NB4 (cell line): ENCODE measurements around the gene NKX2-1.

Experiments
- MYC ChIP-seq: IDR thresholded peaks from 2 replicates; pipeline ENCODE4 v1.6.1; 2011; ENCODE audit warnings: low read depth, low read length
- POLR2A ChIP-seq: IDR thresholded peaks from 2 replicates; pipeline ENCODE4 v1.6.1; 2011; ENCODE audit warnings: mild to moderate bottlenecking; ENCODE audit not compliant: insufficient read length; ENCODE audit errors: extremely low read depth
- TF ChIP-seq, protein P1 (sequence below): IDR thresholded peaks from one replicate; pipeline ENCODE4 v1.5.1; 2012; ENCODE audit warnings: low read depth, low read length
- TF ChIP-seq, protein P2 (sequence below): IDR thresholded peaks from 2 replicates; pipeline ENCODE4 v1.6.1; 2011; ENCODE audit warnings: low read depth, low read length

DNA sequence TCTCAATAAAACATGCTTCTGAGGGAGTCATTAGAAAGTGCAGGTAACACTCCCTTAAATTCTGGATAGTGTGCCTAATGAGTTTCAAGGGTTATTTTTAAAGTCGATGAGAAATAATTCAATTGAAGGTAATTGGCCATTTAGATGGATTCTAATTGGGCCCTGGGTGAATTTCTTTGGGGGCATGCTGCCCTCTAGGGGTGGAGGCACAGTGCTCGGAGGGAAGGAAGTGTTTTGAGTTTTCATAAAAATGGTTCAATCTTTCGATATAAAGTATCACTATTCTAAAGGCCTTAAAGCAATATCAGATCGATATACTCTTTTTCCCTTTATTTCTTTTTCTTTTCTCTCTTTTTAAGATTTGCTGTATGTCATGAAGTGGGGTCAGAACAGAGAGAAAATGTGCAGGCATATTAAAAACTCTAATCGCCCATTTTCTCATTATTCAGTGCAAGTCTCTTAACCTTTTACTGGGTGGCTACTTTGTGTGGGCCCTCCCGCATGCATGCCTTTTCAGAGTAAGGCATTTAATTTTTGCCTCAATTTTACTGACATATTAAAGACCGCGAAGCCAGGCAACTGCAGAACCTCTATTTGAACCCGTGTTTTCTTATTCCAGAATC, 36.9 kb upstream of the NKX2-1 start:
- TF ChIP-seq, protein P1, sequence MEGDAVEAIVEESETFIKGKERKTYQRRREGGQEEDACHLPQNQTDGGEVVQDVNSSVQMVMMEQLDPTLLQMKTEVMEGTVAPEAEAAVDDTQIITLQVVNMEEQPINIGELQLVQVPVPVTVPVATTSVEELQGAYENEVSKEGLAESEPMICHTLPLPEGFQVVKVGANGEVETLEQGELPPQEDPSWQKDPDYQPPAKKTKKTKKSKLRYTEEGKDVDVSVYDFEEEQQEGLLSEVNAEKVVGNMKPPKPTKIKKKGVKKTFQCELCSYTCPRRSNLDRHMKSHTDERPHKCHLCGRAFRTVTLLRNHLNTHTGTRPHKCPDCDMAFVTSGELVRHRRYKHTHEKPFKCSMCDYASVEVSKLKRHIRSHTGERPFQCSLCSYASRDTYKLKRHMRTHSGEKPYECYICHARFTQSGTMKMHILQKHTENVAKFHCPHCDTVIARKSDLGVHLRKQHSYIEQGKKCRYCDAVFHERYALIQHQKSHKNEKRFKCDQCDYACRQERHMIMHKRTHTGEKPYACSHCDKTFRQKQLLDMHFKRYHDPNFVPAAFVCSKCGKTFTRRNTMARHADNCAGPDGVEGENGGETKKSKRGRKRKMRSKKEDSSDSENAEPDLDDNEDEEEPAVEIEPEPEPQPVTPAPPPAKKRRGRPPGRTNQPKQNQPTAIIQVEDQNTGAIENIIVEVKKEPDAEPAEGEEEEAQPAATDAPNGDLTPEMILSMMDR = peak; percentile 85
- TF ChIP-seq POLR2A (no peak), MYC (no peak)
- TF ChIP-seq, protein P2, sequence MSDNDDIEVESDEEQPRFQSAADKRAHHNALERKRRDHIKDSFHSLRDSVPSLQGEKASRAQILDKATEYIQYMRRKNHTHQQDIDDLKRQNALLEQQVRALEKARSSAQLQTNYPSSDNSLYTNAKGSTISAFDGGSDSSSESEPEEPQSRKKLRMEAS = no peak
